ENCODE measurements around the gene NCMAP.
"Not testable (repeated sequence)": the region's sequence is repeated elsewhere in the genome, so short reads cannot be mapped to it uniquely, and the experiment has no call there.

NCMAP gene

DNA sequence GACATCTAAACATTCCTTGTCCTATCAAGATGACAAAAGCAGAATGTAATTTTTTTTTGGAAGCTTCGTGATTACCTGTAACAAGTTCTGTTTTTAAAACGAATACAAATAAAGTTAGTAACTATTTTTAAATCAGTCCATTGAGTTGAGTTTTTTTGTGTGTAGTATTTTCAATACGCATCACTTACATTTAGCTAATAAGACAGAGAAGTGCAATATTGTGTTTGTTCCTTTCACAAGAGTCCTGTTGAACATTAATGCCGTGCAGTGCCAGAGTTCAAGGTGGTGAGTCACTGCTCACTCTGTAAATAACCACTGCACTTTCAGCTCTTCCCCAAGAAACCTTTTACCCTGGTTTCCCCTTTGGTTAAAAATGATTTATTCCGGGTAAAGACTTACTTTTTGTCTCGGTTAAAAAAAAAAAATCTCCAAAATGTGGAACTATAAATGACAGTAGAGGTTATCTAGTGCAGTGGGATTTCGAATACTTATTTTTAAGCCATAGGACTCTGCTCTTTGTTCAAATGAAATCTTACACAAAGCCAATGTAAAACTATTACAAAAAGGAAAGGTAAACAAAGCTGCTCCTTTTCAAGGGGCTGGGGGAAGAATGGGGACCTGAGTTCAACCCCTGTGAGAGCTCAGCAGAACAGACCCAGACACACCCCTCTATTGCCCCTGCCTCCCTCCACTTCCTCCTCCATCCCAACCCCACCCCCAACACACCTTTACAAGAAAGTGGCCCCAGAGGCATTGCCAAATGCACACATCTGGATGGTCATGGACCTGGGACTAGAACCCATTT lies 14.8 kb upstream of the NCMAP start:
- Histone ChIP-seq H3K9ac (ENCODE audit: low read length in 5 of 5) (no peak overlapping the region), H3K27me3 (ENCODE audit: control insufficient read depth in 5 of 5, insufficient read depth in 4 of 5, low read length in 5 of 5) (peaks cover 0 to 3% (median 0%) of the 10 kb centered on the region in 5 donors), H3K4me3 (ENCODE audit: low read depth in 1 of 5, low read length in 5 of 5) (no peak overlapping the region), H3K36me3 (ENCODE audit: control insufficient read depth in 5 of 5, insufficient read depth in 5 of 5, low read length in 5 of 5) (peaks cover 0 to 3% (median 0%) of the 10 kb centered on the region in 5 donors), H3K9me3 (ENCODE audit: control insufficient read depth in 5 of 5, low read length in 5 of 5) (no peaks in the 10 kb centered on the region), H3K4me1 (ENCODE audit: control insufficient read depth in 5 of 5, insufficient read depth in 5 of 5, low read length in 5 of 5) (no peaks in the 10 kb centered on the region), H3K27ac (ENCODE audit: low read depth, low read length) (no peak overlapping the region)

DNA sequence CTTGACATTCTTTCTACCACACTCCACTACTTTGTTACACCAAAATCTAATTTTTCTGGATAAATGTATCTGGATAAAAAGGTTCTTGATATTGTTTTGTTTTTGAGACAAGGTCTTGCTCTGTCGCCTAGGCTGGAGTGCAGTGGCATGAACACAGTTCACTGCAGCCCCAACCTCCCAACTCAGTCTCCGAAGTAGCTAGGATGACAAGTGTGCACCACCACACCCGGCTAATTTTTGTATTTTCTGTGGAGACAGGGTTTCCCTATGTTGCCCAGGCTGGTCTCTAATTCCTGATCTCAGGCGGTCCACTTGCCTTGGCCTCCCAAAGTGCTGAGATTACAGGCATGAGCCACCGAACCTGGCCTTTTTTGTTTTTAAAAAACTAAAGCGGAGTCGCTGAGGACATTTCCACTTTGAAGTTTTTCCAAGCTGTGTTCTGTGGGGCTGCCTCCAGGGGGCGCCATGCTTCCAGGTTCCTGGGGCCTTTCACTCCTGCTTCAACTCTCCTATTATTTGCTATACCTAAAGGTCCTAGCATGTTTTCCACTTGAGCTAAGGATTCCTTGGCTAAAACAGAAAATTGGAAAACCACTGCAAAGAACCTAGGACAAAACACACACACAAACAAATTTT lies 14.1 kb upstream of the NCMAP start:
- H3K27ac ChIP-seq (ENCODE audit: low read depth, low read length): no peak overlapping the region
- H3K9me3 ChIP-seq (ENCODE audit: control insufficient read depth in 5 of 5, low read length in 5 of 5): no peaks in the 10 kb centered on the region
- no peak overlapping the region for H3K4me3 ChIP-seq (ENCODE audit: low read depth in 1 of 5, low read length in 5 of 5)
- H3K9ac ChIP-seq (ENCODE audit: low read length in 5 of 5): no peak overlapping the region
- H3K4me1 ChIP-seq (ENCODE audit: control insufficient read depth in 5 of 5, insufficient read depth in 5 of 5, low read length in 5 of 5): no peaks in the 10 kb centered on the region
- H3K27me3 ChIP-seq (ENCODE audit: control insufficient read depth in 5 of 5, insufficient read depth in 4 of 5, low read length in 5 of 5): peaks cover 0 to 3% (median 0%) of the 10 kb centered on the region in 5 donors
- no peaks in the 10 kb centered on the region for H3K36me3 ChIP-seq (ENCODE audit: control insufficient read depth in 5 of 5, insufficient read depth in 5 of 5, low read length in 5 of 5)

DNA sequence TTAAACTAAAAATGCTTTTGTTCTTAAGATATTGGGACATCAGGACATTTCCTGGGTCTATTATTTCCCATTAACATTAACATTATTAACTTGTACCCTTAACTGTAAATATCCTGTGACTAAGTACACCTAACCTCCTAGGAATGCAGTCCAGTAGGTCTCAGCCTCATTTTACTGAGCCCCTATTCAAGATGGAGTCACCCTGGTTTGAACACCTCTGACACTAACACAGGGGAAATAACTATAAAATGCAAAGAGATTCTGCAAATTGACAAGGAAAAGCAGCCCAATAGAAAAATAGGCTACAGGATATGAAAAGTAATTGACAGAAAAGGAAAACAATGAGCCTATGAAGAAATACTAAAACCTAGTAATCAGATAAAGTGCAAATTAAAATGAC lies 11.6 kb upstream of the NCMAP start:
- Histone ChIP-seq H3K36me3 (ENCODE audit: control insufficient read depth in 5 of 5, insufficient read depth in 5 of 5, low read length in 5 of 5) (no peaks in the 10 kb centered on the region), H3K9me3 (ENCODE audit: control insufficient read depth in 5 of 5, low read length in 5 of 5) (no peaks in the 10 kb centered on the region), H3K4me1 (ENCODE audit: control insufficient read depth in 5 of 5, insufficient read depth in 5 of 5, low read length in 5 of 5) (no peaks in the 10 kb centered on the region), H3K27me3 (ENCODE audit: control insufficient read depth in 5 of 5, insufficient read depth in 4 of 5, low read length in 5 of 5) (peaks cover 0 to 3% (median 3%) of the 10 kb centered on the region in 5 donors), H3K9ac (ENCODE audit: low read length in 5 of 5) (no peak overlapping the region), H3K27ac (ENCODE audit: low read depth, low read length) (no peak overlapping the region), H3K4me3 (ENCODE audit: low read depth in 1 of 5, low read length in 5 of 5) (no peak overlapping the region)

DNA sequence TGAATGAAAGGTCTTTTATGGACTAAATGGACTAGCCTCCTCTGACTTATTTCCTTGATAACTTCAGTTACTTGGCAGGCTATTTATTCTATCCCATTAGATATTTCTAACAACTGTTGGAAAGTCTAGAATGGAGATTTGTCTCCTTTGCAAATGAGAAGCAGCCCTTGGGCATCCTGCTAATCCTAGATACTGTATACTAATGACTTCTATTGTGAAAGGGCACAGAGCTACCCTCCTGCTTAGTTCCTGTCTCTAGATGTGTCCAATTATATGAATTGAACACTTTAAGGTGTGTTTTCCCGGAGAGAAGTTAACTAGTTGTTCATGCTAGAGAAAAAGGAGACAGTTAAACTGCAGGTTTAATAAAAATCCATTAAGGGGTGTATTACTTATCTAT lies 10.2 kb upstream of the NCMAP start:
- Histone ChIP-seq H3K4me3 (ENCODE audit: low read depth in 1 of 5, low read length in 5 of 5) (no peak overlapping the region), H3K4me1 (ENCODE audit: control insufficient read depth in 5 of 5, insufficient read depth in 5 of 5, low read length in 5 of 5) (no peaks in the 10 kb centered on the region), H3K27ac (ENCODE audit: low read depth, low read length) (no peak overlapping the region), H3K9me3 (ENCODE audit: control insufficient read depth in 5 of 5, low read length in 5 of 5) (no peaks in the 10 kb centered on the region), H3K36me3 (ENCODE audit: control insufficient read depth in 5 of 5, insufficient read depth in 5 of 5, low read length in 5 of 5) (no peaks in the 10 kb centered on the region), H3K27me3 (ENCODE audit: control insufficient read depth in 5 of 5, insufficient read depth in 4 of 5, low read length in 5 of 5) (peaks cover 0 to 11% (median 7%) of the 10 kb centered on the region in 5 donors), H3K9ac (ENCODE audit: low read length in 5 of 5) (no peak overlapping the region)

DNA sequence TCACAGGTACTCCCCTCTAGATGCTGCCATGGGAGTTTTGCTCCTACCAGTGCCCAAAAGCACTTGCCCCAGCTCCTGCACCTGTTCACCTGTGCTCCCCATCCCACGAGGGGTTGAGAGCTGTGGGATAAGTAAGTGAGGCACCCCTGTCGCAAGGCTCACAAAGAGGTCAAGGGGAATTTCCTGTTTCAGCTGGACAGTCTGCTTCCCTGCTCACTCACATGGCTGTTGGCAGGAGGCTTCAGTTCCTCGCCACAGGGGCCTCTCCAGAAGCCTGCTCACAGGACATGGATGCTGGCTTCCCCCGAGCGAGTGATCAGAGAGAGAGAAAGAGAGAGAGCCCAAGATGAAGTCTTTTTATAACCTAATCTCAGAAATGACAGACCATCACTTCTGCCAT lies 8.7 kb upstream of the NCMAP start:
- Histone ChIP-seq H3K4me1 (ENCODE audit: control insufficient read depth in 5 of 5, insufficient read depth in 5 of 5, low read length in 5 of 5) (no peaks in the 10 kb centered on the region), H3K4me3 (ENCODE audit: low read depth in 1 of 5, low read length in 5 of 5) (no peak overlapping the region), H3K9me3 (ENCODE audit: control insufficient read depth in 5 of 5, low read length in 5 of 5) (no peaks in the 10 kb centered on the region), H3K36me3 (ENCODE audit: control insufficient read depth in 5 of 5, insufficient read depth in 5 of 5, low read length in 5 of 5) (no peaks in the 10 kb centered on the region), H3K27ac (ENCODE audit: low read depth, low read length) (no peak overlapping the region), H3K9ac (ENCODE audit: low read length in 5 of 5) (no peak overlapping the region), H3K27me3 (ENCODE audit: control insufficient read depth in 5 of 5, insufficient read depth in 4 of 5, low read length in 5 of 5) (peaks cover 4 to 19% (median 8%) of the 10 kb centered on the region in 5 donors)

DNA sequence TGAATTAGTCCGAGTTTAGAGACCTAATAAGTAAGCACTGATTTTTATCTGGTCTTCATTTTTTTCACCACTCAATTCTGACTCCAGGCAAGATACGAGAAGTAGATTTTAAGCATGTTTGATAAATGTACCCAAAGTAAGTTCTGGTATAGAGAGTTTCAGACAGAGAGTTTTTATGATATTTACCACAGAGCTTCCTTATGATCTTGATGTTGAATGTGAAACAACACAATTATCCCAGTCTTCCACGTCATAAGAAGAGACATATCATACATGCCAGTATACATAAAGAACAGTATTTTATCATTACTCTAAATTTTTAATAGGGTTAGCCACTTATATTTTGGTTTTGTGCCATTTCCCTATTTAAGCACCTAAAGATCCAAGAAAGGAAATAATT lies 7.8 kb upstream of the NCMAP start:
- Histone ChIP-seq H3K27ac (ENCODE audit: low read depth, low read length) (no peak overlapping the region), H3K4me3 (ENCODE audit: low read depth in 1 of 5, low read length in 5 of 5) (no peak overlapping the region), H3K9me3 (ENCODE audit: control insufficient read depth in 5 of 5, low read length in 5 of 5) (no peaks in the 10 kb centered on the region)

DNA sequence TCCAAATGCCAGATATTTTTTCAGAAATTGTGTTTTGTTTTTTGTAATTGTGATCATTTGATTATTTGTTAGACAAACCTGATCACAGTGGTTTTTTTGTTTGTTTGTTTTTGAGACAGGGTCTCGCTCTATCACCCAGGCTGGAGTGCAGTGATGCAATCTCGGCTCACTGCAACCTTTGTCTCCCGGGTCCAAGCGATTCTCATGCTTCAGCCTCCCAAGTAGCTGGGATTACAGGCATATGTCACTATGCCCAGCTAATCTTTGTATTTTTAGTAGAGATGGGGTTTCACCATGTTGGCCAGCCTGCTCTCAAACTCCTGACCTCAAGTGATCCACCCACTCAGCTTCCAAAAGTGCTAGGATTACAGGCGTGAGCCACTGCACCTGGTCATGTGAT lies 6.7 kb upstream of the NCMAP start:
- not testable (repeated sequence) for H3K4me3 ChIP-seq (ENCODE audit: low read depth in 1 of 5, low read length in 5 of 5); H3K27ac ChIP-seq (ENCODE audit: low read depth, low read length); H3K36me3 ChIP-seq (ENCODE audit: control insufficient read depth in 5 of 5, insufficient read depth in 5 of 5, low read length in 5 of 5); H3K9ac ChIP-seq (ENCODE audit: low read length in 5 of 5); H3K4me1 ChIP-seq (ENCODE audit: control insufficient read depth in 5 of 5, insufficient read depth in 5 of 5, low read length in 5 of 5); H3K9me3 ChIP-seq (ENCODE audit: control insufficient read depth in 5 of 5, low read length in 5 of 5)
- peaks cover 4 to 23% (median 13%) of the 10 kb centered on the region in 5 donors for H3K27me3 ChIP-seq (ENCODE audit: control insufficient read depth in 5 of 5, insufficient read depth in 4 of 5, low read length in 5 of 5)

More for the DNA sequence above, 7.8 kb upstream of the NCMAP start:
- H3K4me1 ChIP-seq (ENCODE audit: control insufficient read depth in 5 of 5, insufficient read depth in 5 of 5, low read length in 5 of 5): no peaks in the 10 kb centered on the region
- no peaks in the 10 kb centered on the region for H3K36me3 ChIP-seq (ENCODE audit: control insufficient read depth in 5 of 5, insufficient read depth in 5 of 5, low read length in 5 of 5)
- no peak overlapping the region for H3K9ac ChIP-seq (ENCODE audit: low read length in 5 of 5)
- peaks cover 4 to 19% (median 8%) of the 10 kb centered on the region in 5 donors for H3K27me3 ChIP-seq (ENCODE audit: control insufficient read depth in 5 of 5, insufficient read depth in 4 of 5, low read length in 5 of 5)

DNA sequence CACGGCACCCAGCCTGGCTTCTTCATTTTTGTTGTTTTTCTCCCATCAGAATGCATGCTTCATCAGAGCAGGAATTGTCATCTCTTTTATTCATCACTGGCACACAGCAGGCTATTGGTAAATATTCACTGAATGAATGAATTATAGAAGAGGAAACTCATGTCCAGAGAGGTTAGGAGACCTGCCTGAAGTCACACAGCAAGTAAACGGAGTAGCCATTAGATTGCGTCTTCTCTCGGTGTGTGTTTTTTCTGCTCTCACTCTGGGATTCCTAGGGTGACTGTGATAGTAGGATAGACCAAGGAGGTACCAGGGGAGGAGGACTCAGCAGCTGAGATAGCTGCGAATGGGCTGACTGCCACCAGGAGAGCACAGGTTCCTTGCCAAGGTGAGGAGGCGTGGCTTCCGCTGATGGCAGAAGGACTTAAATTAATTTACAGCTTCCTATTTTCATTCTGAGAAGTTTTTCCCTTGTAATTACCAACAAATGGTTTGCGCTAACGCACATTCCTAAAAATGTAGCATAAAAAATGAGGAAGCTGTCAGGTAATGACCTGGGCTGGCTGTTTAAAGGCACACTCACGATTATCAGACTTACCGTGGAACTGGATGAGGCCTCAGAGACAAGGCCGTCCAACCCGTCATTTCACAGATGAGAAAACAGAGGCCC lies 4.5 kb upstream of the NCMAP start:
- Histone ChIP-seq H3K4me3 (ENCODE audit: low read depth in 1 of 5, low read length in 5 of 5) (no peak overlapping the region), H3K27me3 (ENCODE audit: control insufficient read depth in 5 of 5, insufficient read depth in 4 of 5, low read length in 5 of 5) (peaks cover 8 to 37% (median 28%) of the 10 kb centered on the region in 5 donors)

DNA sequence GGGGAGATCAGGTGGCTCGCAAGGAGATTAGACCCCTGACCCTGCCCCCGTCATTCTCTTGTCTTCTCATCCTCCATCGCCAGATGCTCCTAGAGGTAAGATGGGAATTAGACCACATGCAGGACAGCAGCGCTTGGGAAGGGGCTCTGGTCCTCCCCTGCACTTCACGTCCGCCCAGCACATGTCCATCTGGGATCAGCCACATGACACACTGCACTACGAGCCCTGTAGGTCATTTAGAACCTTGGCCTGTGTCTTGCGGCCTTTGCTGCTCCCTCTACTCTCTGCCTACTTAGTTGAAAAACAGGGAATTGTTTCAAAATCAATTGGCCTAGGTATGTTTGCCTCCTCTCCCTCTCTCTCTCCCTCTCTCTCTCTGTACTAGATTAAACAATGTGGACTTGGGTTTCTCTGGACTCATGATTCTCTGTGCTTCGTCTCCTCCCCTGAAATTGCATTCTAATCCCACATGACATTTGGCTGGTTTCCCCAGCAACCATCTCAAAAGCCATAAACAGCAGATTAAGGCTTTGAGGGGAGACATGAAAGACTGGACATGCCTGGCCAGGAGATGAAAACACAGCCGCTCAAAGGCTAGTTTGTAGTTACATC lies 3.8 kb upstream of the NCMAP start:
- Histone ChIP-seq H3K9me3 (ENCODE audit: control insufficient read depth in 5 of 5, low read length in 5 of 5) (no peaks in the 10 kb centered on the region), H3K4me1 (ENCODE audit: control insufficient read depth in 5 of 5, insufficient read depth in 5 of 5, low read length in 5 of 5) (peaks cover 0 to 8% (median 6%) of the 10 kb centered on the region in 5 donors), H3K27me3 (ENCODE audit: control insufficient read depth in 5 of 5, insufficient read depth in 4 of 5, low read length in 5 of 5) (peaks cover 14 to 43% (median 32%) of the 10 kb centered on the region in 5 donors), H3K36me3 (ENCODE audit: control insufficient read depth in 5 of 5, insufficient read depth in 5 of 5, low read length in 5 of 5) (no peaks in the 10 kb centered on the region), H3K4me3 (ENCODE audit: low read depth in 1 of 5, low read length in 5 of 5) (no peak overlapping the region), H3K9ac (ENCODE audit: low read length in 5 of 5) (no peak overlapping the region), H3K27ac (ENCODE audit: low read depth, low read length) (no peak overlapping the region)

More for the DNA sequence above, 4.5 kb upstream of the NCMAP start:
- H3K4me1 ChIP-seq (ENCODE audit: control insufficient read depth in 5 of 5, insufficient read depth in 5 of 5, low read length in 5 of 5): peaks cover 0 to 8% (median 6%) of the 10 kb centered on the region in 5 donors
- H3K36me3 ChIP-seq (ENCODE audit: control insufficient read depth in 5 of 5, insufficient read depth in 5 of 5, low read length in 5 of 5): no peaks in the 10 kb centered on the region
- H3K9ac ChIP-seq (ENCODE audit: low read length in 5 of 5): no peak overlapping the region
- H3K9me3 ChIP-seq (ENCODE audit: control insufficient read depth in 5 of 5, low read length in 5 of 5): no peaks in the 10 kb centered on the region
- H3K27ac ChIP-seq (ENCODE audit: low read depth, low read length): no peak overlapping the region

All from subcutaneous abdominal adipose tissue (tissue), 5 donors.